Parathyroid adenoma (tissue), 2 donors: ENCODE results near the gene HES7.
A peak's percentile ranks its signal among the peaks of the same experiment; 100 is the strongest.

Source experiments
- H2AFZ ChIP-seq: fragments of 300-600 bp; sonication (generic); one replicate; pipeline ENCODE4 v1.7.0; 2017; ENCODE audit warnings: antibody characterized with exemption, mild to moderate bottlenecking
- H3K27ac ChIP-seq: fragments of 300-600 bp; sonication (generic); one replicate; pipeline ENCODE4 v1.7.0; 2017
- H3K27me3 ChIP-seq: fragments of 300-600 bp; sonication (generic); one replicate; pipeline ENCODE4 v1.7.0; 2017; ENCODE audit warnings: low read length; ENCODE audit not compliant: control insufficient read depth, insufficient read depth
- H3K36me3 ChIP-seq: fragments of 300-600 bp; sonication (generic); one replicate; pipeline ENCODE4 v1.7.0; 2017; ENCODE audit warnings: low read length; ENCODE audit not compliant: control insufficient read depth, insufficient read depth
- H3K4me1 ChIP-seq: fragments of 300-600 bp; sonication (generic); one replicate; pipeline ENCODE4 v1.7.0; 2017; ENCODE audit warnings: control low read depth
- H3K4me2 ChIP-seq: fragments of 300-600 bp; sonication (generic); one replicate; pipeline ENCODE4 v1.7.0; 2017; ENCODE audit warnings: low read length
- H3K4me3 ChIP-seq: fragments of 300-600 bp; sonication (generic); one replicate; pipeline ENCODE4 v1.7.0; 2017; ENCODE audit warnings: low read depth, low read length
- H3K79me2 ChIP-seq: fragments of 300-600 bp; sonication (generic); one replicate; pipeline ENCODE4 v1.7.0; 2017; ENCODE audit warnings: control low read depth
- H3K9ac ChIP-seq: fragments of 300-600 bp; sonication (generic); one replicate; pipeline ENCODE4 v1.7.0; 2017; ENCODE audit warnings: mild to moderate bottlenecking
- H3K9me3 ChIP-seq: fragments of 300-600 bp; sonication (generic); one replicate; pipeline ENCODE4 v1.7.0; 2017; ENCODE audit warnings: low read length; ENCODE audit not compliant: control insufficient read depth
- CTCF ChIP-seq: fragments of 300-600 bp; sonication (generic); IDR thresholded peaks from one replicate; pipeline ENCODE4 v1.7.0; 2017; ENCODE audit warnings: antibody characterized with exemption, mild to moderate bottlenecking
- donor health status: primary hyperparathyroidism.

Gene HES7

GRCh38 chr17:8072729-8073461 is 51.0 kb downstream of the HES7 start:
- no peak overlapping the region for H3K9ac ChIP-seq
- no peak overlapping the region for H3K4me3 ChIP-seq
- TF ChIP-seq CTCF = no peak
- no peak overlapping the region for H3K27ac ChIP-seq
- peaks cover 7% of the 10 kb centered on the region for H3K27me3 ChIP-seq
- H3K4me2 ChIP-seq = peak overlapping the region; percentile 15
- no peaks in the 10 kb centered on the region for H3K36me3 ChIP-seq
- H3K4me1 ChIP-seq = peaks cover 4% of the 10 kb centered on the region
- H3K9me3 ChIP-seq = no peaks in the 10 kb centered on the region
- no peaks in the 10 kb centered on the region for H3K79me2 ChIP-seq
- H2AFZ ChIP-seq = no peak overlapping the region

GRCh38 chr17:8072341-8072728 is 51.6 kb downstream of the HES7 start:
- no peaks in the 10 kb centered on the region for H3K9me3 ChIP-seq
- peak overlapping the region; percentile 3 for H3K4me2 ChIP-seq
- H3K9ac ChIP-seq = no peak overlapping the region
- H2AFZ ChIP-seq = no peak overlapping the region
- no peaks in the 10 kb centered on the region for H3K36me3 ChIP-seq
- H3K4me1 ChIP-seq = peaks cover 4% of the 10 kb centered on the region
- no peak for TF ChIP-seq CTCF
- H3K27me3 ChIP-seq = peaks cover 7% of the 10 kb centered on the region
- no peak overlapping the region for H3K4me3 ChIP-seq
- no peak overlapping the region for H3K27ac ChIP-seq
- no peaks in the 10 kb centered on the region for H3K79me2 ChIP-seq

- Histone ChIP-seq H3K4me3 (no peak overlapping the region), H2AFZ (no peak overlapping the region), H3K4me1 (peaks cover 4% of the 10 kb centered on the region), H3K9ac (no peak overlapping the region), H3K27me3 (peaks cover 7% of the 10 kb centered on the region), H3K9me3 (no peaks in the 10 kb centered on the region), H3K4me2 (no peak overlapping the region), H3K36me3 (no peaks in the 10 kb centered on the region), H3K79me2 (no peaks in the 10 kb centered on the region), H3K27ac (no peak overlapping the region)
- TF ChIP-seq CTCF = no peak
These were observed 52.4 kb downstream of the HES7 start for GRCh38 chr17:8071496-8071895.
